HG03457 (cell line): ENCODE measurements around the gene HK1.

Experiments
- ATAC-seq: cut with Tn5 transposase; IDR thresholded peaks from one replicate; pipeline ENCODE4 v1.9.1; 2021; ENCODE audit warnings: moderate number of reproducible peaks; ENCODE audit not compliant: unreplicated experiment

Gene HK1

GRCh38 chr10:69367469-69367868 lies 89.2 kb downstream of the HK1 start:
- ATAC-seq = no peak

GRCh38 chr10:69372126-69372980 lies 94.1 kb downstream of the HK1 start:
- no peak for ATAC-seq

GRCh38 chr10:69374242-69374641 lies 95.9 kb downstream of the HK1 start:
- ATAC-seq = no peak

GRCh38 chr10:69374931-69375306 lies 96.6 kb downstream of the HK1 start:
- no peak for ATAC-seq

GRCh38 chr10:69375307-69376151 lies 97.2 kb downstream of the HK1 start:
- no peak for ATAC-seq

GRCh38 chr10:69376662-69377061 lies 98.4 kb downstream of the HK1 start:
- ATAC-seq = no peak

- ATAC-seq = no peak
Observed at GRCh38 chr10:69377191-69377590, 98.9 kb downstream of the HK1 start.

GRCh38 chr10:69377933-69378332 lies 99.6 kb downstream of the HK1 start:
- no peak for ATAC-seq

GRCh38 chr10:69379800-69380199 lies 101.5 kb downstream of the HK1 start:
- ATAC-seq = no peak

- no peak for ATAC-seq
Observed at GRCh38 chr10:69382382-69383117, 104.3 kb downstream of the HK1 start.

GRCh38 chr10:69383558-69383957 lies 105.3 kb downstream of the HK1 start:
- no peak for ATAC-seq

- no peak for ATAC-seq
Observed at GRCh38 chr10:69384320-69384719, 106.0 kb downstream of the HK1 start.

GRCh38 chr10:69385454-69386350 lies 107.4 kb downstream of the HK1 start:
- no peak for ATAC-seq

- no peak for ATAC-seq
Observed at GRCh38 chr10:69387500-69387899, 109.2 kb downstream of the HK1 start.

GRCh38 chr10:69388488-69388887 lies 110.2 kb downstream of the HK1 start:
- ATAC-seq = no peak

- no peak for ATAC-seq
Observed at GRCh38 chr10:69389827-69390490, 111.7 kb downstream of the HK1 start.

GRCh38 chr10:69391158-69391557 lies 112.9 kb downstream of the HK1 start:
- ATAC-seq = no peak

GRCh38 chr10:69392481-69393000 lies 114.2 kb downstream of the HK1 start:
- ATAC-seq = no peak

GRCh38 chr10:69394020-69394419 lies 115.7 kb downstream of the HK1 start:
- no peak for ATAC-seq

- no peak for ATAC-seq
Observed at GRCh38 chr10:69397972-69398371, 119.7 kb downstream of the HK1 start.
